HepG2 (cell line): ENCODE results near the gene RNF208. TPM values are rescaled to one million over a fixed set of nuclear protein-coding genes. Genes with fewer than 3 reads are reported as not detected.

Experiments
- AHDC1 ChIP-seq: sonication (generic); formaldehyde crosslinking; IDR thresholded peaks from 2 replicates; pipeline ENCODE4 v1.5.1; 2020; ENCODE audit warnings: mild to moderate bottlenecking, missing genetic modification reagents, borderline replicate concordance
- BATF2 ChIP-seq: sonication (generic); formaldehyde crosslinking; IDR thresholded peaks from 2 replicates; pipeline ENCODE4 v1.8.0; 2022; ENCODE audit warnings: mild to moderate bottlenecking, missing genetic modification reagents, moderate library complexity
- CCDC6 ChIP-seq: sonication (generic); formaldehyde crosslinking; IDR thresholded peaks from 2 replicates; pipeline ENCODE4 v1.8.1; 2022; ENCODE audit warnings: mild to moderate bottlenecking, missing genetic modification reagents, moderate library complexity
- HDAC1 ChIP-seq: sonication (generic); formaldehyde crosslinking; IDR thresholded peaks from 2 replicates; pipeline ENCODE4 v1.5.1; 2020; ENCODE audit warnings: mild to moderate bottlenecking, missing genetic modification reagents
- MEF2D ChIP-seq: sonication (generic); formaldehyde crosslinking; IDR thresholded peaks from 2 replicates; pipeline ENCODE4 v1.5.1; 2020; ENCODE audit warnings: mild to moderate bottlenecking, missing genetic modification reagents
- SNRNP70 ChIP-seq: fragments of 200-400 bp; formaldehyde crosslinking; IDR thresholded peaks from 2 replicates; pipeline ENCODE4 v1.6.1; 2017; ENCODE audit warnings: mild to moderate bottlenecking, low read depth, low read length, moderate library complexity
- TCF12 ChIP-seq, 2 experiments: fragments of 450-650 bp in 1 of 2; sonication (generic) in 1 of 2; formaldehyde crosslinking in 1 of 2; IDR thresholded peaks; 2 replicates each; pipeline versions ENCODE4 v1.6.1 to v1.8.0; 2017 to 2022; ENCODE audit warnings: antibody characterized with exemption in 1 of 2, mild to moderate bottlenecking in 1 of 2, missing genetic modification reagents in 1 of 2, moderate library complexity in 1 of 2
- ZNF660 ChIP-seq: sonication (generic); formaldehyde crosslinking; IDR thresholded peaks from 2 replicates; pipeline ENCODE4 v1.5.1; 2020; ENCODE audit warnings: mild to moderate bottlenecking, low read depth, missing genetic modification reagents, borderline replicate concordance
- polyA plus RNA-seq, 8 experiments: library from polyadenylated mRNA; depleted of rRNA in 3 of 8; stranded (reverse) in 7 of 8; unstranded in 1 of 8; fragments of >200 nt; fragmentation: Illumina TruSeq in 4 of 8; extraction: Trizol in 4 of 8; gene quantifications; 2 replicates each; pipeline versions ENCODE4 v1.2.1 to v1.2.3, GENCODE V29; 2011 to 2016; ENCODE audit warnings: low read depth in 4 of 8, missing spikeins in 1 of 8, mixed read lengths in 1 of 8; ENCODE audit not compliant: insufficient read depth in 1 of 8
- total RNA-seq, 5 experiments: library from RNA; depleted of rRNA; stranded (reverse); fragments of >200 nt; fragmentation: Illumina TruSeq; extraction: Trizol; gene quantifications; 2 replicates each; pipeline ENCODE4 v1.2.3, GENCODE V29; 2016; ENCODE audit warnings: low read depth in 1 of 5
- TF ChIP-seq, protein P1 (sequence below), 2 experiments: fragments of 450-650 bp in 1 of 2; sonication (generic) in 1 of 2; formaldehyde crosslinking in 1 of 2; IDR thresholded peaks; 2 replicates each; pipeline versions ENCODE4 v1.6.1 to v1.8.0; 2016 to 2022; ENCODE audit warnings: antibody characterized with exemption in 1 of 2, mild to moderate bottlenecking in 1 of 2, missing genetic modification reagents in 1 of 2
- TF ChIP-seq, protein P2 (sequence below): fragments of 450-650 bp; IDR thresholded peaks from 2 replicates; pipeline ENCODE4 v1.6.1; 2016

Gene RNF208
- total and polyA plus RNA-seq, 2 of the 13 experiments (the other 11 are each of a cell fraction or from before 2014, with no cell fraction given): 1.6 to 2.1 TPM

DNA sequence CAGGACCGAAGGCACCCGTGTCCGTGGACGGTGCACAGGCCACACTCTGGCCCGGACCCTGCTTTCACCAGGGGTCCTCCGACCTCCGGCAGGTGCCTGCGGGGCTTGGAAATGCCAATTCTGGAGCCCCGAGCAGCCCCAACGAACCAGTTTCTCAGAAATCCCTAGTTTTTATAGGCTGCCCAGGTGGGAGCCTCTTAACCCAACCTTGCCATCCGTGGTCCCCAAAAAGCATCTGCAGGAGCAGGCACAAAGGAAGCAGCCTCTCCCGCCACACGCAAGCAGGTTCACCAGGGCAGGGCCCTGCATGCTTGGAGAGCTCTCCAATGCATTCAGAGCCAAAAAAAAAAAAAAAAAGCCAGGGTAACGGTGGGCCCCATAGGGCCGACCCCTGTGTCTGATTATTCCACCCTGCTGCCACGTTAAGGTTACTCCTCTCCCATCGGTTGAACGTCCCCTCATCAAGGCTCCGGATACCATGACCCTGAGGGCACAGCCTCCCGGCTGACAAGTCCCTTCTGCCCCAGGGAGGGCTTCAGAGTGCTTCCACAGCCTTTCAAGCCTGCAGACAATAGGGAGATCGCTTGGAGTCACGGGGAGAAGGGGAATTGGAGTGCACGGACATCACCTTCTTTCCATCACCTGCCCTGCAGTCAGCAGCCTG is 20.7 kb downstream of the RNF208 start (continued):
- TF ChIP-seq AHDC1 (CRISPR knock-in tag) (no peak), CCDC6 (CRISPR knock-in tag) (no peak), MEF2D (peak; percentile 3; the same call in 1 of the 2 replicates), HDAC1 (0 out of 2 replicates have a peak, but pooled peaks have one; percentile 28), BATF2 (no peak), TCF12 (IDR thresholded peaks at IDR 0.05) (no peak), TCF12 (CRISPR knock-in tag; IDR thresholded peaks at IDR 0.05) (no peak), ZNF660 (CRISPR knock-in tag) (no peak), SNRNP70 (no peak)
- TF ChIP-seq, protein P1, sequence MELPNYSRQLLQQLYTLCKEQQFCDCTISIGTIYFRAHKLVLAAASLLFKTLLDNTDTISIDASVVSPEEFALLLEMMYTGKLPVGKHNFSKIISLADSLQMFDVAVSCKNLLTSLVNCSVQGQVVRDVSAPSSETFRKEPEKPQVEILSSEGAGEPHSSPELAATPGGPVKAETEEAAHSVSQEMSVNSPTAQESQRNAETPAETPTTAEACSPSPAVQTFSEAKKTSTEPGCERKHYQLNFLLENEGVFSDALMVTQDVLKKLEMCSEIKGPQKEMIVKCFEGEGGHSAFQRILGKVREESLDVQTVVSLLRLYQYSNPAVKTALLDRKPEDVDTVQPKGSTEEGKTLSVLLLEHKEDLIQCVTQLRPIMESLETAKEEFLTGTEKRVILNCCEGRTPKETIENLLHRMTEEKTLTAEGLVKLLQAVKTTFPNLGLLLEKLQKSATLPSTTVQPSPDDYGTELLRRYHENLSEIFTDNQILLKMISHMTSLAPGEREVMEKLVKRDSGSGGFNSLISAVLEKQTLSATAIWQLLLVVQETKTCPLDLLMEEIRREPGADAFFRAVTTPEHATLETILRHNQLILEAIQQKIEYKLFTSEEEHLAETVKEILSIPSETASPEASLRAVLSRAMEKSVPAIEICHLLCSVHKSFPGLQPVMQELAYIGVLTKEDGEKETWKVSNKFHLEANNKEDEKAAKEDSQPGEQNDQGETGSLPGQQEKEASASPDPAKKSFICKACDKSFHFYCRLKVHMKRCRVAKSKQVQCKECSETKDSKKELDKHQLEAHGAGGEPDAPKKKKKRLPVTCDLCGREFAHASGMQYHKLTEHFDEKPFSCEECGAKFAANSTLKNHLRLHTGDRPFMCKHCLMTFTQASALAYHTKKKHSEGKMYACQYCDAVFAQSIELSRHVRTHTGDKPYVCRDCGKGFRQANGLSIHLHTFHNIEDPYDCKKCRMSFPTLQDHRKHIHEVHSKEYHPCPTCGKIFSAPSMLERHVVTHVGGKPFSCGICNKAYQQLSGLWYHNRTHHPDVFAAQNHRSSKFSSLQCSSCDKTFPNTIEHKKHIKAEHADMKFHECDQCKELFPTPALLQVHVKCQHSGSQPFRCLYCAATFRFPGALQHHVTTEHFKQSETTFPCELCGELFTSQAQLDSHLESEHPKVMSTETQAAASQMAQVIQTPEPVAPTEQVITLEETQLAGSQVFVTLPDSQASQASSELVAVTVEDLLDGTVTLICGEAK (IDR thresholded peaks at IDR 0.05): no peak
- TF ChIP-seq, protein P1 (CRISPR knock-in tag; IDR thresholded peaks at IDR 0.05): peak; percentile 25; the same call in 1 of the 2 replicates
- TF ChIP-seq, protein P2, sequence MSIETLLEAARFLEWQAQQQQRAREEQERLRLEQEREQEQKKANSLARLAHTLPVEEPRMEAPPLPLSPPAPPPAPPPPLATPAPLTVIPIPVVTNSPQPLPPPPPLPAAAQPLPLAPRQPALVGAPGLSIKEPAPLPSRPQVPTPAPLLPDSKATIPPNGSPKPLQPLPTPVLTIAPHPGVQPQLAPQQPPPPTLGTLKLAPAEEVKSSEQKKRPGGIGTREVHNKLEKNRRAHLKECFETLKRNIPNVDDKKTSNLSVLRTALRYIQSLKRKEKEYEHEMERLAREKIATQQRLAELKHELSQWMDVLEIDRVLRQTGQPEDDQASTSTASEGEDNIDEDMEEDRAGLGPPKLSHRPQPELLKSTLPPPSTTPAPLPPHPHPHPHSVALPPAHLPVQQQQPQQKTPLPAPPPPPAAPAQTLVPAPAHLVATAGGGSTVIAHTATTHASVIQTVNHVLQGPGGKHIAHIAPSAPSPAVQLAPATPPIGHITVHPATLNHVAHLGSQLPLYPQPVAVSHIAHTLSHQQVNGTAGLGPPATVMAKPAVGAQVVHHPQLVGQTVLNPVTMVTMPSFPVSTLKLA: no peak
